ENCODE results near the gene TNC. TPM values are rescaled to one million over a fixed set of nuclear protein-coding genes. Genes with fewer than 3 reads are reported as not detected.

The TNC gene
- total and polyA plus RNA-seq, 10 of the 15 experiments (the other 5 are each of a cell fraction or from before 2014, with no cell fraction given), result 0.05 to 4.2 (median 0.14) TPM

- Histone ChIP-seq H2AFZ (ENCODE audit: control insufficient read depth, low read depth, low read length) (no peak overlapping the region), H3K27me3 (replicated peaks in 1 of 2; ENCODE audit: control insufficient read depth in 2 of 2, insufficient read depth in 2 of 2, low read length in 1 of 2) (no peaks in the 10 kb centered on the region), H3K4me2 (ENCODE audit: control insufficient read depth, insufficient read depth) (no peak overlapping the region), H3K27ac (ENCODE audit: control insufficient read depth, insufficient read depth) (no peak overlapping the region), H4K20me1 (ENCODE audit: control insufficient read depth, insufficient read depth) (no peaks in the 10 kb centered on the region), H3K36me3 (ENCODE audit: control insufficient read depth in 2 of 2, insufficient read depth in 2 of 2, low read length in 1 of 2) (no peaks in the 10 kb centered on the region), H3K4me3 (no peak overlapping the region), H3K4me1 (ENCODE audit: control insufficient read depth, insufficient read depth, low read length) (no peaks in the 10 kb centered on the region), H3K9me3 (replicated peaks; ENCODE audit: control insufficient read depth, insufficient read depth, low read length) (no peaks in the 10 kb centered on the region), H3K79me2 (ENCODE audit: control insufficient read depth, insufficient read depth, low read length) (no peaks in the 10 kb centered on the region), H3K9ac (ENCODE audit: control insufficient read depth, insufficient read depth, low read length) (no peak overlapping the region)
- DNase-seq (ENCODE audit: low read depth, low spot score), result no peak
- ChIA-PET RAD21 (ENCODE audit: unreplicated experiment) (no interaction called here), POLR2A (no interaction called here), CTCF (interaction anchor here (0.6 kb wide), 1 partner anchor 365 kb away, joined by 3 read pairs; no protein-coding TSS in a partner anchor), SMC1A (ENCODE audit: uncharacterized antibody, unreplicated experiment) (interaction anchor here (1.0 kb wide), 1 partner anchor 10 kb away, joined by 3 read pairs; no protein-coding TSS in a partner anchor)
- ATAC-seq, result no peak
- intact Hi-C loops (cut with micrococcal nuclease; ENCODE audit: unreplicated experiment) (no loop called here), in situ Hi-C loops (cut with MboI) (no loop called here)
- no TSS peak for BruUV-seq (replicated peaks)
- FAIRE-seq, result no peak
- WGBS (ENCODE audit: insufficient coverage, insufficient replicate concordance, low lambda C conversion rate, missing lambda C conversion rate), result 0% methylated on average over 1 of the region's 1 CpG
- TF ChIP-seq ZNF274 (IDR thresholded peaks at IDR 0.05; ENCODE audit: insufficient read depth, insufficient read length), result no peak
- no peak for TF ChIP-seq MEF2A (IDR thresholded peaks at IDR 0.05; ENCODE audit: insufficient read depth, low read depth, low read length)
- no peak for TF ChIP-seq IKZF1 (conservative IDR thresholded peaks at IDR 0.05)
- TF ChIP-seq RELB (IDR thresholded peaks at IDR 0.05; ENCODE audit: low read depth), result no peak
- TF ChIP-seq RB1 (IDR thresholded peaks at IDR 0.05; ENCODE audit: borderline replicate concordance), result no peak
- TF ChIP-seq CREB1 (IDR thresholded peaks at IDR 0.05; ENCODE audit: low read depth), result no peak
- TF ChIP-seq, protein P1, sequence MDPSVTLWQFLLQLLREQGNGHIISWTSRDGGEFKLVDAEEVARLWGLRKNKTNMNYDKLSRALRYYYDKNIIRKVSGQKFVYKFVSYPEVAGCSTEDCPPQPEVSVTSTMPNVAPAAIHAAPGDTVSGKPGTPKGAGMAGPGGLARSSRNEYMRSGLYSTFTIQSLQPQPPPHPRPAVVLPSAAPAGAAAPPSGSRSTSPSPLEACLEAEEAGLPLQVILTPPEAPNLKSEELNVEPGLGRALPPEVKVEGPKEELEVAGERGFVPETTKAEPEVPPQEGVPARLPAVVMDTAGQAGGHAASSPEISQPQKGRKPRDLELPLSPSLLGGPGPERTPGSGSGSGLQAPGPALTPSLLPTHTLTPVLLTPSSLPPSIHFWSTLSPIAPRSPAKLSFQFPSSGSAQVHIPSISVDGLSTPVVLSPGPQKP (IDR thresholded peaks at IDR 0.05; ENCODE audit: low read depth, low read length), result no peak
- TF ChIP-seq, protein P2, sequence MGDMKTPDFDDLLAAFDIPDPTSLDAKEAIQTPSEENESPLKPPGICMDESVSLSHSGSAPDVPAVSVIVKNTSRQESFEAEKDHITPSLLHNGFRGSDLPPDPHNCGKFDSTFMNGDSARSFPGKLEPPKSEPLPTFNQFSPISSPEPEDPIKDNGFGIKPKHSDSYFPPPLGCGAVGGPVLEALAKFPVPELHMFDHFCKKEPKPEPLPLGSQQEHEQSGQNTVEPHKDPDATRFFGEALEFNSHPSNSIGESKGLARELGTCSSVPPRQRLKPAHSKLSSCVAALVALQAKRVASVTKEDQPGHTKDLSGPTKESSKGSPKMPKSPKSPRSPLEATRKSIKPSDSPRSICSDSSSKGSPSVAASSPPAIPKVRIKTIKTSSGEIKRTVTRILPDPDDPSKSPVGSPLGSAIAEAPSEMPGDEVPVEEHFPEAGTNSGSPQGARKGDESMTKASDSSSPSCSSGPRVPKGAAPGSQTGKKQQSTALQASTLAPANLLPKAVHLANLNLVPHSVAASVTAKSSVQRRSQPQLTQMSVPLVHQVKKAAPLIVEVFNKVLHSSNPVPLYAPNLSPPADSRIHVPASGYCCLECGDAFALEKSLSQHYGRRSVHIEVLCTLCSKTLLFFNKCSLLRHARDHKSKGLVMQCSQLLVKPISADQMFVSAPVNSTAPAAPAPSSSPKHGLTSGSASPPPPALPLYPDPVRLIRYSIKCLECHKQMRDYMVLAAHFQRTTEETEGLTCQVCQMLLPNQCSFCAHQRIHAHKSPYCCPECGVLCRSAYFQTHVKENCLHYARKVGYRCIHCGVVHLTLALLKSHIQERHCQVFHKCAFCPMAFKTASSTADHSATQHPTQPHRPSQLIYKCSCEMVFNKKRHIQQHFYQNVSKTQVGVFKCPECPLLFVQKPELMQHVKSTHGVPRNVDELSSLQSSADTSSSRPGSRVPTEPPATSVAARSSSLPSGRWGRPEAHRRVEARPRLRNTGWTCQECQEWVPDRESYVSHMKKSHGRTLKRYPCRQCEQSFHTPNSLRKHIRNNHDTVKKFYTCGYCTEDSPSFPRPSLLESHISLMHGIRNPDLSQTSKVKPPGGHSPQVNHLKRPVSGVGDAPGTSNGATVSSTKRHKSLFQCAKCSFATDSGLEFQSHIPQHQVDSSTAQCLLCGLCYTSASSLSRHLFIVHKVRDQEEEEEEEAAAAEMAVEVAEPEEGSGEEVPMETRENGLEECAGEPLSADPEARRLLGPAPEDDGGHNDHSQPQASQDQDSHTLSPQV (IDR thresholded peaks at IDR 0.05), result no peak
- TF ChIP-seq RUNX3 (IDR thresholded peaks at IDR 0.05; ENCODE audit: low read length), result no peak
- no peak for TF ChIP-seq SMC3 (IDR thresholded peaks at IDR 0.05; ENCODE audit: borderline replicate concordance, low read length)
- TF ChIP-seq RELA (IDR thresholded peaks at IDR 0.05; ENCODE audit: borderline replicate concordance, partially characterized antibody), result no peak
- no peak for TF ChIP-seq MLLT1 (IDR thresholded peaks at IDR 0.05)
- TF ChIP-seq, protein P3, sequence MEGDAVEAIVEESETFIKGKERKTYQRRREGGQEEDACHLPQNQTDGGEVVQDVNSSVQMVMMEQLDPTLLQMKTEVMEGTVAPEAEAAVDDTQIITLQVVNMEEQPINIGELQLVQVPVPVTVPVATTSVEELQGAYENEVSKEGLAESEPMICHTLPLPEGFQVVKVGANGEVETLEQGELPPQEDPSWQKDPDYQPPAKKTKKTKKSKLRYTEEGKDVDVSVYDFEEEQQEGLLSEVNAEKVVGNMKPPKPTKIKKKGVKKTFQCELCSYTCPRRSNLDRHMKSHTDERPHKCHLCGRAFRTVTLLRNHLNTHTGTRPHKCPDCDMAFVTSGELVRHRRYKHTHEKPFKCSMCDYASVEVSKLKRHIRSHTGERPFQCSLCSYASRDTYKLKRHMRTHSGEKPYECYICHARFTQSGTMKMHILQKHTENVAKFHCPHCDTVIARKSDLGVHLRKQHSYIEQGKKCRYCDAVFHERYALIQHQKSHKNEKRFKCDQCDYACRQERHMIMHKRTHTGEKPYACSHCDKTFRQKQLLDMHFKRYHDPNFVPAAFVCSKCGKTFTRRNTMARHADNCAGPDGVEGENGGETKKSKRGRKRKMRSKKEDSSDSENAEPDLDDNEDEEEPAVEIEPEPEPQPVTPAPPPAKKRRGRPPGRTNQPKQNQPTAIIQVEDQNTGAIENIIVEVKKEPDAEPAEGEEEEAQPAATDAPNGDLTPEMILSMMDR (IDR thresholded peaks at IDR 0.05 in 2 of 3, conservative IDR thresholded peaks at IDR 0.05 in 1 of 3; ENCODE audit: control insufficient read depth in 2 of 3, extremely low read depth in 1 of 3, insufficient read depth in 1 of 3, low read depth in 3 of 3, low read length in 3 of 3), result no peak
- no peak for TF ChIP-seq STAT1 (conservative IDR thresholded peaks at IDR 0.05)
Measured at GRCh38 chr9:115161446-115161845, 43.5 kb upstream of the TNC start.
